ENCODE measurements around the gene RPS27L.
A peak's percentile ranks its signal among the peaks of the same experiment; 100 is the strongest.

Gene RPS27L

DNA sequence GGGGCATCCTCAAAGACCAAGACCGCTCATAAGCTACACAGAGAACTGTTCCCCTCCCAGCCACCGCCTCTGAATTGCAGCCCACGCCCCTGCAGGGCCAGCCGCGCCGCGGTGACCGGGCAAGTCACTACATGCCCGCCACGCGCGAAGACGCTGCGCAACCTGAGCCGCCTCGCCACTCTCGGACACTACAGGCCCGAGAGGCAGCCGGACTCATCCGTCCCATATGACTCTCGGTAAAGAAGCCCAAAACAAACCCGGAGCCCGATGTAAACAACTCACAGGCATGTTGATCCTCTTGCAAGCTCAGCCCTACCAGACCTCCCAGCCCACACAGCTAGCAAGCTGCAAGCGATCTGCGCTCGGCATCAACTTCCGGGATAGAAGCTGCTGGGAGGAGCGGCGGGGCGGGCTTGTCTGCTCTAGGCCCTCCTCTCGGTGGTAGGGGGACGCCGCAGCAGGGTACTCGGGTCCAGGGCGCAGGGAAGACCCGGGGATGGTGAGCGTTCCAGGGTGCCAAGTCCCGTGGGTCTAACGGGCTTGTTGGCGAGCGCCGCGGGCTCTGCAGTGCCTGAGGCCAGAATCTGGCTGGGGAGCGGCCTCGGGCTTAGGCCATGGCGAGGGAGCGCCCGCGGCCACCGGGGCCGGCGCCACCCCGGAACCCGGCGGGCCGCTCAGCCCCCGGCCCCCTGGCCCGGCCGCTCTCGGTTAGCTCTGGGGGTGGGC lies at the start of gene RPS27L:
TSS of gene RPS27L (minus strand) at position 360 of the 726 bp plus-strand sequence. CDS start at position 288, 72 bp downstream.
- TF ChIP-seq, protein P1, sequence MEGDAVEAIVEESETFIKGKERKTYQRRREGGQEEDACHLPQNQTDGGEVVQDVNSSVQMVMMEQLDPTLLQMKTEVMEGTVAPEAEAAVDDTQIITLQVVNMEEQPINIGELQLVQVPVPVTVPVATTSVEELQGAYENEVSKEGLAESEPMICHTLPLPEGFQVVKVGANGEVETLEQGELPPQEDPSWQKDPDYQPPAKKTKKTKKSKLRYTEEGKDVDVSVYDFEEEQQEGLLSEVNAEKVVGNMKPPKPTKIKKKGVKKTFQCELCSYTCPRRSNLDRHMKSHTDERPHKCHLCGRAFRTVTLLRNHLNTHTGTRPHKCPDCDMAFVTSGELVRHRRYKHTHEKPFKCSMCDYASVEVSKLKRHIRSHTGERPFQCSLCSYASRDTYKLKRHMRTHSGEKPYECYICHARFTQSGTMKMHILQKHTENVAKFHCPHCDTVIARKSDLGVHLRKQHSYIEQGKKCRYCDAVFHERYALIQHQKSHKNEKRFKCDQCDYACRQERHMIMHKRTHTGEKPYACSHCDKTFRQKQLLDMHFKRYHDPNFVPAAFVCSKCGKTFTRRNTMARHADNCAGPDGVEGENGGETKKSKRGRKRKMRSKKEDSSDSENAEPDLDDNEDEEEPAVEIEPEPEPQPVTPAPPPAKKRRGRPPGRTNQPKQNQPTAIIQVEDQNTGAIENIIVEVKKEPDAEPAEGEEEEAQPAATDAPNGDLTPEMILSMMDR (conservative IDR thresholded peaks at IDR 0.05; ENCODE audit: low read length) = no peak
- DNase-seq (ENCODE audit: low read depth) = peak; percentile 94
- H3K4me3 ChIP-seq (ENCODE audit: low read length) = peak within 1 kb of the TSS; percentile 91

DNA sequence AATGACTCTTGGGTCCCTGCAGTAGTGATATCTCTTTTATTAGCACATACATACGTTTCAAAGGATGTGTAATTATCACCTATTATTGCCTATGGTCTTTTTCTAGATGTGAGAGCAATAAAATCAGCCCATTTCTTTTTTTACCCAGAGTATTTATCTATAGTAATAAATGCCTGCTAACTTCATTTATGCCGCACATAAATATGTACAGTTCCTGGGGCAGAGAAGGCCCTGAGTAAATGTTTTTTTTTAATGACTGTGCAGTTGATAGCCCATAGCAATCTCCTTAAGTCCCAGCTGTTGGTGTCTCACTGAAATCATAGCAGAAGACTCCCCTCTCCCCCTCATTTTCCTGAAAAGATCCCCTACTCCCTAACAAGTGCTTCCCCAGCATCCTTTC lies 48.8 kb upstream of the RPS27L start:
- DNase-seq (ENCODE audit: low read depth) = no peak
- TF ChIP-seq, protein P1 (conservative IDR thresholded peaks at IDR 0.05; ENCODE audit: low read length) = no peak
- no peak overlapping the region for H3K4me3 ChIP-seq (ENCODE audit: low read length)

DNA sequence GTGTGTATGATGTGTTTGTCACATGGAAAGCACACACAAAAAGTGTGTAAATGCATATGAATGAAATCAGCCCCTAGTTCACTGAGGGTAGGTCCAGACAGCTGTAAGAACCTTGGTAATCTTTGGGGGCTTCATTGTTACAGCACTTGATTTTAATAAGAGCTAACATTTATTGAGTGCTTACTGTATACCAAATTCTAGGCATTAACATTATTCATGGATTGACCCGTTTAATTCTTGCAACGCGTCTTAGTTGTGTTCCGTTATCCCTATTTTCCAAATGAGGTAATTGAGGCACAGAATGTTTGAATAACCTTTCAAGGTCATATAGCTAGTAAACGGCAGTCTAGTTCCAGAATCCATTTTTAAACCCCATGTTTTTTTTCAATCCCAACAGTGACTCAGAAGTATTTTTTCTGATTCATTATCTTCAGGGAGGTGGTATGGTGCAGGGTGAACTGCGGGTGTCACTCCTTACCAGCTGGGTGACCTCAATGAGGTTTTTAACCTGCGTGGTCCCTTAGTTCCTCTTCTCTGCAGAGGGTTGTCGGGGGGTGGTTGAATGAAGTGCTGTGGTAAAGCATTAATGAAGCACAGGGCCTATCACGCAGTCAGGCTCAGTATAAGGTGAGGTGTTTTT lies 46.3 kb upstream of the RPS27L start:
- TF ChIP-seq, protein P1 (conservative IDR thresholded peaks at IDR 0.05; ENCODE audit: low read length) = no peak
- no peak for DNase-seq (ENCODE audit: low read depth)
- no peak overlapping the region for H3K4me3 ChIP-seq (ENCODE audit: low read length)

DNA sequence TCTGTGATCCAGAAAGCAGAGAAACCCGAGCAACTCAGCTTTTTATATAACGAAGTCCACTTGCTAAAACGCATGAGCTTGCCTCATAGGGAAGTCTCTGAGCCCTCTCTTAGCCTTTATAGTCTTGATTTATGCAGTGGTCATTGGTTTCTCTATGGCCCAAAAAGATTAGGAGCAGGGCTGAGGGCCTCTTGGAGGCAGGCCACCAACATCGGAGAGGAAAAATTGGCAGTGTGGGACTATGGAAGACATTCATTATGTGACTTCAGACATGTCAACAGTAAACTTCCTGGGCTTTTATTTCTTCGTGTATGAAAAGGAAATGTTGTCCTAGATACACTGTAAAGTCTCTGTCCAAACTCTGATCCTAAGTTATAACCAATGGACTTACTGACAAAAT lies 45.6 kb upstream of the RPS27L start:
- no peak for DNase-seq (ENCODE audit: low read depth)
- TF ChIP-seq, protein P1 (conservative IDR thresholded peaks at IDR 0.05; ENCODE audit: low read length) = no peak
- H3K4me3 ChIP-seq (ENCODE audit: low read length) = no peak overlapping the region

DNA sequence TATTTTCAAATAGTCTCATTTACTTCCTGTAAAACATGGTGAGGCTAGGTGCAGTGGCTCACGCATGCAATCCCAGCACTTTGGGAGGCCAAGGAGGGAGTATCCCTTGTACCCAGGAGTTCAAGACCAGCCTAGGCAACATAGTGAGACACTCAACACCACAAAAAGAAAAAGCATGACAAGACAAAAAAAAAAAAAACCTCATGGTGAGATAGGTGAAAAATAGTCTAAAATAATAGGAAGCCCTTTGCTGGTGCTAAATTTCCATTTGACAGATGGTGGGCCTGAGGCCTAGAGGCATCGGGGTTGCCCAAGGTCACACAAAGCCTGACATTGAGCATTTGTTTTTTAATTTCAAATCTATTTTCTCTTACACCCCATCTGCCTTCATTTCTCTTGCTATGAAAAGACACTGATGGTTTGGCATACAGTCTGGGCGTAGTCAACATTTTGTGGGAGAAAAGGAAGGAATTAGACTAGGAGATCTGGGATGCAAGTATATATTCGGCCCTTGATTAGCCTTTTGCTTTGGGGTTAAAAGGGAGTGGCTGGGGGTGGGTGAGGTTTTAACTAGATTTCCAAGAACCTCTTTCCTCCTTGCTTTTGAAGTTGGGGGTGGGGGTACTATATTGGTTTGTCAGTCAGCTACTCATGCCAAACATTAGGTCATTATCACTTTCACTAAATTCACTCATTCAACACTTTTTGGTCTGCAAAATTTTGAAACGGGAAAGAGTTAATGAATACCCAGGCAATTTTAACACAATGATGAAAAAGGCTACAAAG lies 43.4 kb upstream of the RPS27L start:
- DNase-seq (ENCODE audit: low read depth) = no peak
- TF ChIP-seq, protein P1 (conservative IDR thresholded peaks at IDR 0.05; ENCODE audit: low read length) = no peak

DNA sequence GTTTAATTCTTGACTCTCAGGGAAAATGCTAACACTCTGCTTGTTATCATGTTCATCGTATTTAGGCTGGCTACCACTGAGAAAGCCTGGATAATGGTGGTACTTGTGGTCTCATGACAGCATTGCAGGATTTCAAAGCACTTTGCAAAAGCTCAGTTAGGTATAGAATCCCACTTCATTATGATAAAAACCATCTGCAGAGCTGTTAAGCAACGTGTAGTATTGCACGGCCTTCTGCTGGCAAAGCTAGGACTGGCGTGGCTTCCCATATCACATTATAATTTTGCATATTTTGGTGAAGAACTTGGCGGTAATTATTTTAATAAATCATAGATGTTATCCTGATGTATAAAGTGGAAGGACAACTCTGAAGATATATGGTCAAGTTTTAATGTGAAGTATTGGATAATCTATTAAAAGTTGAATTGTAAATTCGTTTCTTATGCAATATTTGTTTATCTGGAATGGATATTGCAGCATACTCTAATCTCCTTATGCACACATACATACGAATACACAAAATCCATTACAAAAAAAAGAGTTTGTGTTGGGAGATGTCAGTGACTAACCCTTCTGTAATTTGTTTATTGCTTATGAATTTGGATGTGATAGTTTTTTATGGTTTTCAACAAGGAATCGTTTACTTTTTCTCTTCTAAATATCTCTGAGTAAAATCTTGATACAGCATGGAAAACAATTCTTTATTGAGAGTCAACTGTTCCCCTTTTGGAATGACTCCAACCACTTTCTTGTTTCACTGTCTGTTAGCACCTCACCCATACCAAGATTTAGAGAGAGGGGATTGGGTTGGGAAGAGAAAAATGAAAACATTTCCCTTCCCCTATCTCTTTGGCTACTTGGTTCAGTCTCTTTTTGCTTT lies 41.3 kb upstream of the RPS27L start:
- DNase-seq (ENCODE audit: low read depth) = peak; percentile 53
- TF ChIP-seq, protein P1 (conservative IDR thresholded peaks at IDR 0.05; ENCODE audit: low read length) = no peak
- no peak overlapping the region for H3K4me3 ChIP-seq (ENCODE audit: low read length)

More for the DNA sequence above, 43.4 kb upstream of the RPS27L start:
- no peak overlapping the region for H3K4me3 ChIP-seq (ENCODE audit: low read length)

Measured in AG10803 (cell line).